Astrocyte of the cerebellum (primary cell): ENCODE measurements around the gene CAMTA1.

Experiments
- DNase-seq: peaks from one replicate; pipeline ENCODE4 v3.0.0-alpha.2; 2011; ENCODE audit warnings: low read depth
- H3K4me3 ChIP-seq: 2 replicates; pipeline ENCODE4 v1.5.1; 2011; ENCODE audit warnings: mild to moderate bottlenecking, low read depth, low read length, moderate library complexity
- in situ Hi-C: cut with HindIII; loops from 2 replicates; pipeline ENCODE4 v1.10.0; 2017; ENCODE audit warnings: low sequenced_read_pairs
- TF ChIP-seq, protein P1 (sequence below): IDR thresholded peaks from 2 replicates; pipeline ENCODE4 v1.5.1; 2012; ENCODE audit warnings: low read length, low read depth, moderate library complexity, mild to moderate bottlenecking; ENCODE audit errors: missing control alignments

Gene CAMTA1

DNA sequence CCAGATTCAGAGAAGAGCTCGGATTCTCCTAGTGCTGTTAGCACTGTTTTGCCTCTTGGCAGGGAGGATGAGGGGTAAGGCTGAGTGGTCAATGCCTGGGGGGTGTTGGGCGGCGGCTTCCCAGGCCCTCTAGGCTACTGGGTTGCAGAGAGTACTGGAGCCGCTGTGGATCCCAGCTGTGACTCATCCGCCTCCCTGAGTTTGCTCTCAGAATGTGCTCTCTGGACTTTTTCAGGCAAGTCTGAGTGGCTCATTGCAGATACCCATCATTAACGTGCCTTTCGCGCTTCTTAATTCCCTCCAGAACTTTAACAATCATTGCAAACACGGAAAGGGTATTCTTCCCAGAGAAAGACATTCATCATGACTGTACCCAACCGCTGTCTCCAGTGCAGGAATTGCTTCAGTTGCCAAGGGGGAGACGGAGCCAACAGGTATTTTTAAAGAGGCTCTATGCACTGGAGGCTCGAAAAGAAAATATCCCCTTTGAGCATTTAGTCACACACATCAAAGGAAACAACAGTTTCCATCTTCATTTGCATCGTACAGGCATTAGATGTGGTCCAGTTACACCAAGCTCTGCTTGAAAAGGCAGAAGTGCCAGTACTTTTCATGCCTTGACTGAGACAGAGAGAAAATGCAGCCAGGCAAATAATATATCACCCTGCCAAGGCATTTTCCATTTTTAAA, 14.4 kb upstream of the CAMTA1 start:
- DNase-seq = no peak
- TF ChIP-seq, protein P1, sequence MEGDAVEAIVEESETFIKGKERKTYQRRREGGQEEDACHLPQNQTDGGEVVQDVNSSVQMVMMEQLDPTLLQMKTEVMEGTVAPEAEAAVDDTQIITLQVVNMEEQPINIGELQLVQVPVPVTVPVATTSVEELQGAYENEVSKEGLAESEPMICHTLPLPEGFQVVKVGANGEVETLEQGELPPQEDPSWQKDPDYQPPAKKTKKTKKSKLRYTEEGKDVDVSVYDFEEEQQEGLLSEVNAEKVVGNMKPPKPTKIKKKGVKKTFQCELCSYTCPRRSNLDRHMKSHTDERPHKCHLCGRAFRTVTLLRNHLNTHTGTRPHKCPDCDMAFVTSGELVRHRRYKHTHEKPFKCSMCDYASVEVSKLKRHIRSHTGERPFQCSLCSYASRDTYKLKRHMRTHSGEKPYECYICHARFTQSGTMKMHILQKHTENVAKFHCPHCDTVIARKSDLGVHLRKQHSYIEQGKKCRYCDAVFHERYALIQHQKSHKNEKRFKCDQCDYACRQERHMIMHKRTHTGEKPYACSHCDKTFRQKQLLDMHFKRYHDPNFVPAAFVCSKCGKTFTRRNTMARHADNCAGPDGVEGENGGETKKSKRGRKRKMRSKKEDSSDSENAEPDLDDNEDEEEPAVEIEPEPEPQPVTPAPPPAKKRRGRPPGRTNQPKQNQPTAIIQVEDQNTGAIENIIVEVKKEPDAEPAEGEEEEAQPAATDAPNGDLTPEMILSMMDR = no peak
- H3K4me3 ChIP-seq = no peak overlapping the region
- in situ Hi-C loops = loop anchor here (5.0 kb wide), 1 partner anchor 44 kb away; no protein-coding TSS in a partner anchor

GRCh38 chr1:6771441-6771769, 13.8 kb upstream of the CAMTA1 start:
- no peak overlapping the region for H3K4me3 ChIP-seq
- TF ChIP-seq, protein P1 = no peak
- DNase-seq = no peak
- in situ Hi-C loops = loop anchor here (5.0 kb wide), 1 partner anchor 44 kb away; no protein-coding TSS in a partner anchor

DNA sequence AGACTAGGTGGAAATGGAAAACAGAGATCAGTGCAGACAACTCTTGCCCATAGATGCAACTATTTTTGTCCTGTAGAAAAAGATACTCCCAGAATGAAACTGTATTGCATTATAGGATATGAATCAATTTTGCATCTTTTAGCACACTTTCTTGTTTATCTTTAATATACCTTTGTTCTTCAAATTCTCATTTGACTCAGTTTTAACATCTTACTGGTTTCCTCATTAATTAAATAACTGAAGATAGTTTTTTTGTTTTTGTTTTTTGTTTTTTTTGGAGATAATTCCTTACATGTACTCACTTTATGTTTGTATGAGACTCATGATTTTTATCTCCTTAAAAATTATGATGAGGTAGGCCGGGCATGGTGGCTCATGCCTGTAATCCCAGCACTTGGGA, 10.9 kb upstream of the CAMTA1 start:
- DNase-seq = no peak
- in situ Hi-C loops = loop anchor here (5.0 kb wide), 1 partner anchor 47 kb away; no protein-coding TSS in a partner anchor
- no peak overlapping the region for H3K4me3 ChIP-seq
- TF ChIP-seq, protein P1 = no peak

- TF ChIP-seq, protein P1 = no peak
- in situ Hi-C loops = no loop called here
- no peak for DNase-seq
- H3K4me3 ChIP-seq = no peak overlapping the region
Measured at GRCh38 chr1:6775261-6776043, 9.8 kb upstream of the CAMTA1 start.

DNA sequence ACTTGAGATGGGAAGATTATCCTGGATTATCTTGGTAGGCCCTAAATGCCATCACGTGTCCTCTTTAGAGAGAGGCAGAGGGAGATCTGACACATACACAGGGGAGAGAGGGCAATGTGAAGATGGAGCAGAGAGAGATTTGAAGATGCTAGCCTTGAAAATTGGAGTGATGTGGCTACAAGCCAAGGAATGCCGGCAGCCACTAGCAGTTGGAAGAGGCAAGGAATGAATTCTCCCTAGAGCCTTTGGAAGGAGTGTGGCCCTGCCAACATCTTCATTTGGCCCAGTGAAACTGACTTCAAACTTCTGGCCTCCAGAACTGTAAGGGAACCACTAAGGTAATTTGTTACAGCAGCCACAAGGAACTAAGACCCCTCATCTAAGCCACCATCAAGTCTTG, 8.9 kb upstream of the CAMTA1 start:
- TF ChIP-seq, protein P1 = no peak
- in situ Hi-C loops = no loop called here
- no peak for DNase-seq
- no peak overlapping the region for H3K4me3 ChIP-seq

DNA sequence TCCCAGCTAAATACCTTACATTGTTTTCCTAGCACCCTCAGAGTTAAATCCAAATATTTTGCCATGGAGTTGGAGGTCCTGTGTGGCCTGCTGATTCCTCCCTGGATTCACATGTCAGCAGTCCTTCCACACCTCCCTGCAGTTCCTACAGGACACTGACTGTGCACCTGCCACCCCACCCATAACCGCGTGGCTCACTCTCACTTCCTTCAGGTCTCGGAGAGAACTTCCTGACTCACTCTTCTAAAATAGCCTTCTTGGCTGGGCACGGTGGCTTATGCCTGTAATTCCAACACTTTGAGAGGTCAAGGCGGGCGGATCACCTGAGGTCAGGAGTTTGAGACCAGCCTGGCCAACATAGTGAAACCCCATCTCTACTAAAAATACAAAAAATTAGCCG, 8.4 kb upstream of the CAMTA1 start:
- TF ChIP-seq, protein P1 = no peak
- in situ Hi-C loops = no loop called here
- DNase-seq = no peak
- no peak overlapping the region for H3K4me3 ChIP-seq
